K562 (cell line): Measurements from ENCODE around the gene GP1BB. TPM values are rescaled to one million over a fixed set of nuclear protein-coding genes. Genes with fewer than 3 reads are reported as not detected.

Experiments used
- CREBBP ChIP-seq: IDR thresholded peaks from one replicate; pipeline ENCODE4 v1.6.1; 2012; ENCODE audit warnings: low read depth, mild to moderate bottlenecking, control low read depth, inconsistent platforms, low read length
- DMBX1 ChIP-seq: fragments of 250-450 bp; sonication (Bioruptor Pico); IDR thresholded peaks from 2 replicates; pipeline ENCODE4 v1.8.0; 2022; ENCODE audit warnings: inconsistent platforms, mild to moderate bottlenecking, moderate library complexity, borderline replicate concordance
- DPF2 ChIP-seq: fragments of 450-650 bp; IDR thresholded peaks from 2 replicates; pipeline ENCODE4 v1.6.1; 2016
- KLF13 ChIP-seq: fragments of 450-650 bp; IDR thresholded peaks from 2 replicates; pipeline ENCODE4 v1.6.1; 2016; ENCODE audit warnings: missing genetic modification characterization, low read depth, mild to moderate bottlenecking, missing compliant biosample characterization, moderate library complexity, borderline replicate concordance
- MAFF ChIP-seq: IDR thresholded peaks from 2 replicates; pipeline ENCODE4 v1.6.1; 2012; ENCODE audit warnings: low read length, improper control_type of control experiment
- MAFK ChIP-seq: IDR thresholded peaks from 2 replicates; pipeline ENCODE4 v1.6.1; 2011; ENCODE audit warnings: low read length, improper control_type of control experiment
- MED1 ChIP-seq: sonication (generic); formaldehyde crosslinking; IDR thresholded peaks from 2 replicates; pipeline ENCODE4 v1.8.1; 2023; ENCODE audit warnings: missing genetic modification reagents, borderline replicate concordance
- POLR2G ChIP-seq: fragments of 200-400 bp; formaldehyde crosslinking; IDR thresholded peaks from 2 replicates; pipeline ENCODE4 v1.6.1; 2017; ENCODE audit warnings: low read depth, mild to moderate bottlenecking, antibody characterized with exemption, low read length, moderate library complexity
- PRMT5 ChIP-seq: sonication (generic); formaldehyde crosslinking; IDR thresholded peaks from 2 replicates; pipeline ENCODE4 v1.5.0; 2020; ENCODE audit warnings: missing genetic modification reagents
- PYGO2 ChIP-seq: fragments of 450-650 bp; IDR thresholded peaks from 2 replicates; pipeline ENCODE4 v1.6.1; 2016; ENCODE audit warnings: mild to moderate bottlenecking, missing genetic modification characterization, moderate library complexity, missing compliant biosample characterization
- SMAD4 ChIP-seq: fragments of 250-450 bp; sonication (Bioruptor Pico); conservative IDR thresholded peaks from 2 replicates; pipeline ENCODE4 v1.8.0; 2021; ENCODE audit warnings: inconsistent platforms, mild to moderate bottlenecking, moderate library complexity
- SMARCA4 ChIP-seq: fragments of 450-650 bp; IDR thresholded peaks from 2 replicates; pipeline ENCODE4 v1.6.1; 2016
- TGIF2 ChIP-seq: sonication (generic); formaldehyde crosslinking; IDR thresholded peaks from 2 replicates; pipeline ENCODE4 v1.8.1; 2022; ENCODE audit warnings: mild to moderate bottlenecking, missing genetic modification reagents, moderate library complexity
- THRAP3 ChIP-seq: fragments of 450-650 bp; IDR thresholded peaks from 2 replicates; pipeline ENCODE4 v1.6.1; 2016; ENCODE audit warnings: mild to moderate bottlenecking, inconsistent platforms, borderline replicate concordance
- XRCC4 ChIP-seq: IDR thresholded peaks from one replicate; pipeline ENCODE4 v1.6.1; 2011; ENCODE audit not compliant: insufficient read depth, insufficient read length; ENCODE audit errors: extremely low read depth
- ZEB2 ChIP-seq: fragments of 450-650 bp; IDR thresholded peaks from 2 replicates; pipeline ENCODE4 v1.6.1; 2016
- ZNF444 ChIP-seq: fragments of 250-450 bp; sonication (Bioruptor Pico); IDR thresholded peaks from 2 replicates; pipeline ENCODE4 v1.4.0; 2020; ENCODE audit warnings: mild to moderate bottlenecking, moderate library complexity
- ZNF445 ChIP-seq: fragments of 250-450 bp; sonication (Bioruptor Pico); IDR thresholded peaks from 2 replicates; pipeline ENCODE4 v1.4.0; 2020; ENCODE audit warnings: low read depth, mild to moderate bottlenecking, moderate library complexity
- ZNF583 ChIP-seq: fragments of 250-450 bp; sonication (Bioruptor Pico); IDR thresholded peaks from 2 replicates; pipeline ENCODE4 v1.4.0; 2020
- ZSCAN32 ChIP-seq: fragments of 450-650 bp; formaldehyde crosslinking; IDR thresholded peaks from 2 replicates; pipeline ENCODE4 v1.4.0; 2020; ENCODE audit warnings: mild to moderate bottlenecking, moderate library complexity
- polyA plus RNA-seq, 8 experiments: library from polyadenylated mRNA; depleted of rRNA in 4 of 8; stranded (reverse) in 5 of 8; unstranded in 3 of 8; fragments of >200 nt; fragmentation: Nextera tagmentation in 2 of 8; fragmentation: Illumina TruSeq in 1 of 8; extraction: Ambion mirVana in 2 of 8; extraction: Trizol in 1 of 8; gene quantifications; 2 replicates each; pipeline versions ENCODE4 v1.2.1 to v1.2.3, GENCODE V29; 2011 to 2014; ENCODE audit warnings: inconsistent platforms in 1 of 8, missing spikeins in 1 of 8
- total RNA-seq, 7 experiments: library from RNA; depleted of rRNA in 6 of 7; stranded (reverse); fragments of >200 nt in 6 of 7; fragmentation: Illumina TruSeq in 2 of 7; extraction: Trizol in 2 of 7; gene quantifications; 2 replicates each; pipeline versions ENCODE4 v1.2.1 to v1.2.3, GENCODE V29; 2011 to 2021; ENCODE audit warnings: low replicate concordance in 1 of 7
- TF ChIP-seq, protein P1 (sequence below): fragments of 450-650 bp; IDR thresholded peaks from 2 replicates; pipeline ENCODE4 v1.6.1; 2017; ENCODE audit warnings: antibody characterized with exemption, mild to moderate bottlenecking
- TF ChIP-seq, protein P2 (sequence below): fragments of 450-650 bp; IDR thresholded peaks from 2 replicates; pipeline ENCODE4 v1.6.1; 2018; ENCODE audit warnings: mild to moderate bottlenecking, low read depth; ENCODE audit not compliant: partially characterized antibody
- TF ChIP-seq, protein P3 (sequence below), 2 experiments: fragments of 450-650 bp in 1 of 2; sonication (generic) in 1 of 2; formaldehyde crosslinking in 1 of 2; IDR thresholded peaks in 1 of 2; conservative IDR thresholded peaks in 1 of 2; 2 replicates each; pipeline versions ENCODE4 v1.6.1 to v1.8.1; 2016 to 2023; ENCODE audit warnings: mild to moderate bottlenecking in 2 of 2, moderate library complexity in 2 of 2, inconsistent platforms in 1 of 2, missing genetic modification reagents in 1 of 2

The GP1BB gene
- total and polyA plus RNA-seq, 9 of the 15 experiments (the other 6 are each of a cell fraction or from before 2014, with no cell fraction given): 0.69 to 162 (median 2.8) TPM

DNA sequence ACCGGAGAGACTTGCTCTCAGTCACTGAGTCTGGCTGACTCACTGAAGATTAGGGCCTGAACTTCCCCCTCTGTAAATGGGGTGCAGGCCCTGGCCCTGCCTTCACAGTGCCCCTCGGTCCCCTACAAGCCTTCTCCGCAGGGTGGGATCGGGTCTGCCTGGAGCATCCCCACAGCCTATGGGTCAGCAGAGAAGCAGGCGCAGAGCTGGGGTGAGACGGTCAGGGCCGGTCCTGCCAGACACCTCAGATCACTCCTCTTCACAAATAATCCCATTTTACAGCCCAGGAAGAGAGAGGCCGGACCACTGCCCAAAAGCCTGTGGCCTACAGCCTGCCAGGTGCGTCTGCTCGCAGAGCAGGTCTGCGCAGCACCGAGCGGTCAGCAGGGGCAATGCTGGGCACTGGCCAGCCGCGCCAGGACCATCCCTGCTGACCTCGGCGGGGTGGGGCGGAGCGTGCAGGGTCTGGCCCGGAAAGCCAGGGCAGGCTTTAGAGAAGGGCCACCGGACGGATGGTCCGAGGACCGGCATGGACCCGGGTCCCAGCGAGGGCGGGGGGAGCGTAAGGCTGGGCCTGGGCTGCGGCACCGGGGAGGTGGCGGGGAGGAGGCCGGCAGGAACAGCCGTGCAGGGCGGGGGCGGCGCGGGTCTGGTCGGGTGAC, 9.6 kb upstream of the GP1BB start (continued):
- TF ChIP-seq, protein P1, sequence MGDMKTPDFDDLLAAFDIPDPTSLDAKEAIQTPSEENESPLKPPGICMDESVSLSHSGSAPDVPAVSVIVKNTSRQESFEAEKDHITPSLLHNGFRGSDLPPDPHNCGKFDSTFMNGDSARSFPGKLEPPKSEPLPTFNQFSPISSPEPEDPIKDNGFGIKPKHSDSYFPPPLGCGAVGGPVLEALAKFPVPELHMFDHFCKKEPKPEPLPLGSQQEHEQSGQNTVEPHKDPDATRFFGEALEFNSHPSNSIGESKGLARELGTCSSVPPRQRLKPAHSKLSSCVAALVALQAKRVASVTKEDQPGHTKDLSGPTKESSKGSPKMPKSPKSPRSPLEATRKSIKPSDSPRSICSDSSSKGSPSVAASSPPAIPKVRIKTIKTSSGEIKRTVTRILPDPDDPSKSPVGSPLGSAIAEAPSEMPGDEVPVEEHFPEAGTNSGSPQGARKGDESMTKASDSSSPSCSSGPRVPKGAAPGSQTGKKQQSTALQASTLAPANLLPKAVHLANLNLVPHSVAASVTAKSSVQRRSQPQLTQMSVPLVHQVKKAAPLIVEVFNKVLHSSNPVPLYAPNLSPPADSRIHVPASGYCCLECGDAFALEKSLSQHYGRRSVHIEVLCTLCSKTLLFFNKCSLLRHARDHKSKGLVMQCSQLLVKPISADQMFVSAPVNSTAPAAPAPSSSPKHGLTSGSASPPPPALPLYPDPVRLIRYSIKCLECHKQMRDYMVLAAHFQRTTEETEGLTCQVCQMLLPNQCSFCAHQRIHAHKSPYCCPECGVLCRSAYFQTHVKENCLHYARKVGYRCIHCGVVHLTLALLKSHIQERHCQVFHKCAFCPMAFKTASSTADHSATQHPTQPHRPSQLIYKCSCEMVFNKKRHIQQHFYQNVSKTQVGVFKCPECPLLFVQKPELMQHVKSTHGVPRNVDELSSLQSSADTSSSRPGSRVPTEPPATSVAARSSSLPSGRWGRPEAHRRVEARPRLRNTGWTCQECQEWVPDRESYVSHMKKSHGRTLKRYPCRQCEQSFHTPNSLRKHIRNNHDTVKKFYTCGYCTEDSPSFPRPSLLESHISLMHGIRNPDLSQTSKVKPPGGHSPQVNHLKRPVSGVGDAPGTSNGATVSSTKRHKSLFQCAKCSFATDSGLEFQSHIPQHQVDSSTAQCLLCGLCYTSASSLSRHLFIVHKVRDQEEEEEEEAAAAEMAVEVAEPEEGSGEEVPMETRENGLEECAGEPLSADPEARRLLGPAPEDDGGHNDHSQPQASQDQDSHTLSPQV: no peak
- TF ChIP-seq MAFF (no peak), MAFK (no peak), DPF2 (no peak), MED1 (CRISPR knock-in tag) (no peak), ZNF583 (CRISPR knock-in tag) (no peak), ZNF445 (CRISPR knock-in tag) (no peak), PRMT5 (CRISPR knock-in tag) (no peak), SMAD4 (CRISPR knock-in tag) (no peak), THRAP3 (no peak), ZEB2 (no peak), XRCC4 (no peak), CREBBP (no peak), ZSCAN32 (CRISPR knock-in tag) (no peak), KLF13 (tag) (peak; percentile 31; the same call in 1 of the 2 replicates), SMARCA4 (no peak), POLR2G (no peak), TGIF2 (CRISPR knock-in tag) (no peak), DMBX1 (CRISPR knock-in tag) (no peak), ZNF444 (CRISPR knock-in tag) (no peak), PYGO2 (tag) (no peak)
- TF ChIP-seq, protein P2, sequence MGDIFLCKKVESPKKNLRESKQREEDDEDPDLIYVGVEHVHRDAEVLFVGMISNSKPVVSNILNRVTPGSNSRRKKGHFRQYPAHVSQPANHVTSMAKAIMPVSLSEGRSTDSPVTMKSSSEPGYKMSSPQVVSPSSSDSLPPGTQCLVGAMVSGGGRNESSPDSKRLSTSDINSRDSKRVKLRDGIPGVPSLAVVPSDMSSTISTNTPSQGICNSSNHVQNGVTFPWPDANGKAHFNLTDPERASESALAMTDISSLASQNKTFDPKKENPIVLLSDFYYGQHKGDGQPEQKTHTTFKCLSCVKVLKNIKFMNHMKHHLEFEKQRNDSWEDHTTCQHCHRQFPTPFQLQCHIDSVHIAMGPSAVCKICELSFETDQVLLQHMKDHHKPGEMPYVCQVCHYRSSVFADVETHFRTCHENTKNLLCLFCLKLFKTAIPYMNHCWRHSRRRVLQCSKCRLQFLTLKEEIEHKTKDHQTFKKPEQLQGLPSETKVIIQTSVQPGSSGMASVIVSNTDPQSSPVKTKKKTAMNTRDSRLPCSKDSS: no peak
- TF ChIP-seq, protein P3, sequence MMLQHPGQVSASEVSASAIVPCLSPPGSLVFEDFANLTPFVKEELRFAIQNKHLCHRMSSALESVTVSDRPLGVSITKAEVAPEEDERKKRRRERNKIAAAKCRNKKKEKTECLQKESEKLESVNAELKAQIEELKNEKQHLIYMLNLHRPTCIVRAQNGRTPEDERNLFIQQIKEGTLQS (IDR thresholded peaks at IDR 0.05): no peak
- TF ChIP-seq, protein P3 (CRISPR knock-in tag; conservative IDR thresholded peaks at IDR 0.05): no peak
